Small intestine (tissue), 7 donors: ENCODE results near the gene ZNF609. TPM values are rescaled to one million over a fixed set of nuclear protein-coding genes. Genes with fewer than 3 reads are reported as not detected.
A peak's percentile ranks its signal among the peaks of the same experiment; 100 is the strongest.
"Not testable (repeated sequence)": the region's sequence is repeated elsewhere in the genome, so short reads cannot be mapped to it uniquely, and the experiment has no call there.

ENCODE experiments used
- DNase-seq, 2 donors: peaks; one replicate each; pipeline versions ENCODE4 v3.0.0 to v3.0.0-alpha.2; 2013
- FAIRE-seq: peaks from 2 replicates; lab custom pipeline; 2012; peaks lifted over from hg19 to GRCh38; lab: Jason Lieb, UNC
- H3K27ac ChIP-seq, 3 donors: one replicate each; pipeline ENCODE4 v1.5.1; 2013; ENCODE audit warnings: low read length in 2 of 3, mild to moderate bottlenecking in 2 of 3, control low read depth in 1 of 3, inconsistent platforms in 1 of 3, low read depth in 1 of 3, moderate library complexity in 1 of 3
- H3K27me3 ChIP-seq, 3 donors: one replicate each; pipeline ENCODE4 v1.6.1; 2013; ENCODE audit warnings: low read length in 3 of 3, inconsistent platforms in 1 of 3; ENCODE audit not compliant: control insufficient read depth in 3 of 3, insufficient read depth in 3 of 3
- H3K36me3 ChIP-seq, 3 donors: one replicate each; pipeline ENCODE4 v1.6.1; 2013; ENCODE audit warnings: low read length in 3 of 3, inconsistent platforms in 1 of 3, low read depth in 1 of 3, mild to moderate bottlenecking in 1 of 3, moderate library complexity in 1 of 3; ENCODE audit not compliant: control insufficient read depth in 3 of 3, insufficient read depth in 2 of 3
- H3K4me1 ChIP-seq, 3 donors: one replicate each; pipeline ENCODE4 v1.6.1; 2013; ENCODE audit warnings: low read length in 2 of 3, inconsistent platforms in 1 of 3, low read depth in 1 of 3, mild to moderate bottlenecking in 1 of 3, moderate library complexity in 1 of 3; ENCODE audit not compliant: control insufficient read depth in 3 of 3, insufficient read depth in 2 of 3
- H3K4me3 ChIP-seq, 3 donors: one replicate each; pipeline ENCODE4 v1.5.1; 2013; ENCODE audit warnings: low read length in 3 of 3, control low read depth in 1 of 3, inconsistent platforms in 1 of 3, low read depth in 1 of 3, mild to moderate bottlenecking in 1 of 3, moderate library complexity in 1 of 3
- H3K9me3 ChIP-seq, 2 donors: one replicate each; pipeline ENCODE4 v1.6.1; 2013; ENCODE audit warnings: low read depth in 1 of 2, low read length in 1 of 2; ENCODE audit not compliant: control insufficient read depth in 2 of 2, insufficient read depth in 1 of 2
- WGBS, 3 donors: extraction: QIAGEN DNeasy Blood & Tissue Kit; methylation state at CpG; one replicate each; pipeline ENCODE4 v1.1.7; 2013; 5-methylcytosine and 5-hydroxymethylcytosine counted together
- polyA plus RNA-seq, 4 donors: library from polyadenylated mRNA; stranded (reverse) in 3 of 4; unstranded in 1 of 4; fragments of 200-250 nt in 3 of 4; fragments of 120-200 nt in 1 of 4; gene quantifications; one replicate each; pipeline versions ENCODE4 v1.2.1 to v1.2.3, GENCODE V29; 2013
- donor health status: healthy with polysubstance abuse.
- donor health status: control.
- donor health status: control.
- donor health status: Bipolar disorder and iron deficiency.
- donor health status: healthy.

The ZNF609 gene
- polyA plus RNA-seq, 4 donors: 6.8 to 22.5 (median 8.4) TPM

- H3K9me3 ChIP-seq: no peaks in the 10 kb centered on the region
- WGBS, 3 donors: 8 to 34% (median 11%) methylated on average over 2 of the region's 2 CpGs
- FAIRE-seq (no peak), DNase-seq (peak; percentile 58 to 70)
- H3K36me3 ChIP-seq: peaks cover 0 to 24% (median 4%) of the 10 kb centered on the region in 3 donors
- H3K27ac ChIP-seq: peak overlapping the region; percentile 26 to 92 (median 78)
- H3K4me3 ChIP-seq: no peak overlapping the region
- peaks cover 15 to 55% (median 29%) of the 10 kb centered on the region in 3 donors for H3K4me1 ChIP-seq
- H3K27me3 ChIP-seq: no peaks in the 10 kb centered on the region
Observed at GRCh38 chr15:64634027-64634426, 173.6 kb downstream of the ZNF609 start.

DNA sequence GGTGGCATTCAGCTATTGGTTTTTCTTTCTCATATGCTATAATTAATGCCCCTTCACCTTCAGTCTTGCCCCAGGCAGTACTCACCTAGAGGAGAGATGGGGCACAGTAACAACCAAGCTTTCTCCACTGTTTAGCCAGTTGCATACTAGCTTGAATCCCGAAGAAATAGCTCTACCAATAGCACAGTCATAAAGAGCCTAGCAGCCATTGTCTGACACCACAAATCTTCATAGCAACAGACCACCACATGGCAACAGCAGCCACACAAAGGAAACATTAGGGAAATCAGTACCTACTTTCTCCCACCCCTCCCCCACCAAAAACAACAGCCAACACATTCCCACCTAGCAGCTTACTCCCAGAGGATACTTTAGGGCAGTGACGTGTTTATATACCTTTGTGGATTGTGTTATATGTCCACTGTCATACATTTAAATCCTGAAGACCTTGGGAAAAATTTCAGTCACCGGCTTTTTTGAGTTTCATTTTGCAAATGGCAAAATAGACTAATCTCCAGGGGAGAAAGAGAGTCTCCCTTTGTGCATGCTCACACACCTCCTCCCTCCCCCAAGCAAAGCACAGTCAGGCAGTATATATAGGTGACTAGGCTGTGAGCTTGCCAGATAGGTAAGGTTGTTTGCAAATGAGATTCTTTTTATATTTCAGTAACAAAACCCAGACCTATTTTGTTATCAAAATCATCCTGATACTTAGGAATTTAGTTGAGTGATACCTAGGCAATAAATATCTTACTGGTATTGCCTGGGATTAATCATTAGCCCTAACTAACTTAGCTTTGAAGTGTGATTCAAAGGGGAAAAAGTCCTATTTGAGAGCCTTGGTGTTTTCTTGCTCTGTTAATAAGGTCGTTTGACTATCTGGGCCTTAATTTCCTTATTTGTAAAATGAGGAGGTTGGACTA lies 174.5 kb downstream of the ZNF609 start:
- Histone ChIP-seq H3K4me1 (peaks cover 18 to 59% (median 36%) of the 10 kb centered on the region in 3 donors), H3K9me3 (no peaks in the 10 kb centered on the region), H3K27me3 (no peaks in the 10 kb centered on the region), H3K36me3 (peaks cover 0 to 24% (median 3%) of the 10 kb centered on the region in 3 donors), H3K27ac (peak overlapping the region; percentile 83 to 92 (median 84)), H3K4me3 (peak overlapping the region in 2 of 3 donors; percentile 5 to 13)
- FAIRE-seq (no peak), DNase-seq (peak in 1 of 2 donors; percentile 78)
- 9 to 26% (median 14%) methylated on average over 4 of the region's 4 CpGs for WGBS, 3 donors

DNA sequence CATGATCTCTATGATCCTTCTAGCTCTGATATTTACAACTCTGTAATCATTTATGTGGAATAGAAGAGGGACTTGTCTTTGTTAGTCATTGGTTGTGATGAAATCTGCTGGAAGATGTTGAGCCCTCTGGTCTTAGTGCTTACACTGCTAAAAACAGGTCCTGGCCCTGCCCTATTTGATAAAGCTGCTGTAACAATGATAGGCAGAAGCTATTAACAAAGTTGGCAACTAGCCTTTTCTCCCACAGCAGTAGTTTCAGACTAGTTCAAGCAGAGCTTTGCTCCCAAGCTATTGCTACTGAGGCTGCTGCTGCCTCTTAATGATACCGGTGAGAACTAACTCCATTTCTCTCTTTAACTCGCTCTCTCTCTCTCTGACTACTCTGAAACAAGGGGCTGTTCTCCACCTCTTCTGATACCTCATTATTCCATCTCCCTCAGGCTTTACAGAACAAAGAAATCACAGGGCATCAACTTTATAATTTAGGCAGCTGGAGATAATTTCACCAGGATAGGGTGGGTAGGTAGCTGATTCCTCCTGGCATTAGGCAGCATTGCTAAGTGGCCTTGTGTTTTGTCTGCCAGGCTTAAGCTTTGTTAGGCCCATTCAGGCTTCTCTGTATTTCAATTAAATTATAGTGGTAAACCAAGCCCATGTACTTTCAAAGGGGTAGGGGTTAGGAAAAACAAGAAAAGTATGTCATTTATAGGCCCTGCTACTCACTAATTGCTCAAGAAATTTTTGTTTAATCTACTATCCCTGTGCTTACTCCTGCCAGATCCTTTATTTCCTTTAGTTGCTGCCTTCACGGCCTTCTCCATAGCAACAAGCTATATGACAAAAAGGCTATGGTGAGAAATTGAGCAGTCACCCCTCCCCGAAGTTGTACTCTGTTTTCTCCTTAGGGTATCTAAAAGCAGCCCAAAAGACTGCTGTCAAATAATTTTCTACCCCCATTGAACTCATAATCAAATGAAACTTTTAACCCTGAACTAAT lies 175.4 kb downstream of the ZNF609 start:
- H3K9me3 ChIP-seq: no peaks in the 10 kb centered on the region
- peaks cover 23 to 68% (median 42%) of the 10 kb centered on the region in 3 donors for H3K4me1 ChIP-seq
- H3K4me3 ChIP-seq: peak overlapping the region in 2 of 3 donors; percentile 9 to 30
- peak overlapping the region; percentile 83 to 92 (median 83) for H3K27ac ChIP-seq
- FAIRE-seq: no peak
- DNase-seq: peak; percentile 88 to 97
- 16 to 42% (median 35%) methylated on average over 4 of the region's 4 CpGs for WGBS, 3 donors
- H3K27me3 ChIP-seq: no peaks in the 10 kb centered on the region
- peaks cover 0 to 21% (median 3%) of the 10 kb centered on the region in 3 donors for H3K36me3 ChIP-seq

DNA sequence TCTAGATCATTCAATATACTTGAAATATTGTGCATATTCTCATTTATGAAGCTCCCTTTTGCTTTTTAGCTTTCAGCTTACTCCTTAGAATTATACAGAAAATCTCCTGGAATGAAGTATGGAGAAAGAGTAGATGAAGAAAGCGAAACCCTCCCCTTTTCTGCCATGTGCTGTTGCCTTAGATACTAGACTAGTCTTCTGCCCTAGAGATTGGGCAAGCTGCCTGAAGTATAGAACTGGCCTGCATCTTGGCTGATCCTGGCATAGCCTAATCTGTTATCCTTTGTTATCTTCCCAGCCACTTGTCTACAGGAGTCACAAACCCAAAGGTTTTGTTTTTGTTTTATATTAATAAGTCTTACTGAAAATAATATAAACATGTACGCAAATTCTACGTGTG lies 176.2 kb downstream of the ZNF609 start:
- H3K27me3 ChIP-seq: no peaks in the 10 kb centered on the region
- WGBS, 3 donors: 85 to 92% (median 85%) methylated on average over 3 of the region's 3 CpGs
- H3K9me3 ChIP-seq: no peaks in the 10 kb centered on the region
- peaks cover 0 to 18% (median 3%) of the 10 kb centered on the region in 3 donors for H3K36me3 ChIP-seq
- DNase-seq (peak in 1 of 2 donors; percentile 42), FAIRE-seq (no peak)
- peaks cover 24 to 70% (median 43%) of the 10 kb centered on the region in 3 donors for H3K4me1 ChIP-seq
- H3K4me3 ChIP-seq: no peak overlapping the region
- H3K27ac ChIP-seq: peak overlapping the region in 1 of 3 donors; percentile 92

GRCh38 chr15:64637412-64637811 lies 177.0 kb downstream of the ZNF609 start:
- Histone ChIP-seq H3K4me3 (no peak overlapping the region), H3K27me3 (no peaks in the 10 kb centered on the region), H3K4me1 (peaks cover 29 to 77% (median 43%) of the 10 kb centered on the region in 3 donors), H3K27ac (peak overlapping the region in 1 of 3 donors; percentile 92), H3K36me3 (peaks cover 0 to 12% (median 0%) of the 10 kb centered on the region in 3 donors), H3K9me3 (no peaks in the 10 kb centered on the region)
- FAIRE-seq (no peak), DNase-seq (no peak)
- WGBS, 3 donors: 97 to 100% (median 100%) methylated on average over 1 of the region's 1 CpG

- not testable (repeated sequence) for H3K36me3 ChIP-seq, H3K27me3 ChIP-seq, DNase-seq, H3K9me3 ChIP-seq, FAIRE-seq, H3K4me3 ChIP-seq
- H3K4me1 ChIP-seq: peaks cover 28 to 80% (median 34%) of the 10 kb centered on the region in 3 donors
- peak overlapping the region in 2 of 3 donors; percentile 18 to 81 for H3K27ac ChIP-seq
- WGBS, 3 donors: 84 to 94% (median 92%) methylated on average over 4 of the region's 4 CpGs
Observed at GRCh38 chr15:64639744-64640143, 179.4 kb downstream of the ZNF609 start.

- Histone ChIP-seq H3K36me3 (peaks cover 0 to 5% (median 0%) of the 10 kb centered on the region in 3 donors), H3K4me1 (peaks cover 28 to 75% (median 30%) of the 10 kb centered on the region in 3 donors), H3K27me3 (no peaks in the 10 kb centered on the region), H3K4me3 (no peak overlapping the region), H3K27ac (peak overlapping the region; percentile 59 to 81 (median 65)), H3K9me3 (no peaks in the 10 kb centered on the region)
- FAIRE-seq (no peak), DNase-seq (peak; percentile 50 to 72)
- WGBS, 3 donors: 49 to 55% (median 50%) methylated on average over 5 of the region's 5 CpGs
Observed at GRCh38 chr15:64640146-64640871, 179.9 kb downstream of the ZNF609 start.
